NCI-H187 treated with DMSO at 0.1 percent for 48 hours (cell line): ENCODE measurements around the gene FOXL1.

ENCODE experiments used
- DNase-seq: peaks from one replicate; lab custom pipeline; 2025; lab: John Stamatoyannopoulos, UW

FOXL1 gene

DNA sequence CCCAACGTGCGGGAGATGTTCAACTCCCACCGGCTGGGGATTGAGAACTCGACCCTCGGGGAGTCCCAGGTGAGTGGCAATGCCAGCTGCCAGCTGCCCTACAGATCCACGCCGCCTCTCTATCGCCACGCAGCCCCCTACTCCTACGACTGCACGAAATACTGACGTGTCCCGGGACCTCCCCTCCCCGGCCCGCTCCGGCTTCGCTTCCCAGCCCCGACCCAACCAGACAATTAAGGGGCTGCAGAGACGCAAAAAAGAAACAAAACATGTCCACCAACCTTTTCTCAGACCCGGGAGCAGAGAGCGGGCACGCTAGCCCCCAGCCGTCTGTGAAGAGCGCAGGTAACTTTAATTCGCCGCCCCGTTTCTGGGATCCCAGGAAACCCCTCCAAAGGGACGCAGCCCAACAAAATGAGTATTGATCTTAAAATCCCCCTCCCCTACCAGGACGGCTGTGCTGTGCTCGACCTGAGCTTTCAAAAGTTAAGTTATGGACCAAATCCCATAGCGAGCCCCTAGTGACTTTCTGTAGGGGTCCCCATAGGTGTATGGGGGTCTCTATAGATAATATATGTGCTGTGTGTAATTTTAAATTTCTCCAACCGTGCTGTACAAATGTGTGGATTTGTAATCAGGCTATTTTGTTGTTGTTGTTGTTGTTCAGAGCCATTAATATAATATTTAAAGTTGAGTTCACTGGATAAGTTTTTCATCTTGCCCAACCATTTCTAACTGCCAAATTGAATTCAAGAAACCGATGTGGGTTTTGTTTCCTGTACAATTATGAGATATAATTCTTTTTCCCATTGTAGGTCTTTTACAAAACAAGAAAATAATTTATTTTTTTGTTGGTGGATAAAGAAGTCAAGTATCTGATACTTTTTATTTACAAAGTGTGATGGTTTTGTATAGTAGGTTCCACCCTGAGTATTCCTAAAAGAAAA lies 9.4 kb upstream of the FOXL1 start:
- no peak for DNase-seq

DNA sequence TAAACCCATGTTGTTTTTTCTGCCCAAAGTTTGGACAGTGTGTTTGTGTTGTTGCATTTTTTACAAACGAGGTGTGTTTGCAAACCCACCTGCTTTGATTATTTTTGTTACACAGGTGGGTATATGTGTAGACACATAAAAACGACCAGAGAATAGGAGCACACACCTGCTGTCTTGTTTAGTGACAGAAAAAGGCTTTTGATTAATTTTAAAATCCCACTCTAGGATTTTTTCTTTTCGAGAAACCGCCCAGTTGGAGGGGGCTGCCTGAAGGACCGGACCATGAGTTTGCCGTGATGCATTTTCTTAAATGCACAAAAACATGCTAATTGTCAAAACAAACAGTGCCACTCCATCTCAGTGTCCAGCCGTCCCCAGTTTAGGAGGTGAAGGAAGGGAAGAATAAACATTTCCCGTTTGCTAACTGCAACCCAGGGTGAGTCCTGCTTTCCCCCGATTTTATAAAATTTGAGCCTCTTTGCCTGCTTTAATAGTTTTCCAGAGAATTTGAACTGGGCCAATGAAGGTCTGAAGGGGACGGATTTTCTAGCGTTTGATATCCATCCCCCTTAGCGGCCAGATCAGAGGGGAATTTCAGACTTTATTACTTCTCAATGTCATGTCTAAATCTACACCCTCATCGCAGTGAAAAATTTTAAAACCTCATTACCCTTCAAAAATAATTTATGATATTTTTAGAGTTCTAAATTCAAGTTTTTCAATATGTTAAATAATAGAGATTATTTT lies 8.5 kb upstream of the FOXL1 start:
- no peak for DNase-seq

DNA sequence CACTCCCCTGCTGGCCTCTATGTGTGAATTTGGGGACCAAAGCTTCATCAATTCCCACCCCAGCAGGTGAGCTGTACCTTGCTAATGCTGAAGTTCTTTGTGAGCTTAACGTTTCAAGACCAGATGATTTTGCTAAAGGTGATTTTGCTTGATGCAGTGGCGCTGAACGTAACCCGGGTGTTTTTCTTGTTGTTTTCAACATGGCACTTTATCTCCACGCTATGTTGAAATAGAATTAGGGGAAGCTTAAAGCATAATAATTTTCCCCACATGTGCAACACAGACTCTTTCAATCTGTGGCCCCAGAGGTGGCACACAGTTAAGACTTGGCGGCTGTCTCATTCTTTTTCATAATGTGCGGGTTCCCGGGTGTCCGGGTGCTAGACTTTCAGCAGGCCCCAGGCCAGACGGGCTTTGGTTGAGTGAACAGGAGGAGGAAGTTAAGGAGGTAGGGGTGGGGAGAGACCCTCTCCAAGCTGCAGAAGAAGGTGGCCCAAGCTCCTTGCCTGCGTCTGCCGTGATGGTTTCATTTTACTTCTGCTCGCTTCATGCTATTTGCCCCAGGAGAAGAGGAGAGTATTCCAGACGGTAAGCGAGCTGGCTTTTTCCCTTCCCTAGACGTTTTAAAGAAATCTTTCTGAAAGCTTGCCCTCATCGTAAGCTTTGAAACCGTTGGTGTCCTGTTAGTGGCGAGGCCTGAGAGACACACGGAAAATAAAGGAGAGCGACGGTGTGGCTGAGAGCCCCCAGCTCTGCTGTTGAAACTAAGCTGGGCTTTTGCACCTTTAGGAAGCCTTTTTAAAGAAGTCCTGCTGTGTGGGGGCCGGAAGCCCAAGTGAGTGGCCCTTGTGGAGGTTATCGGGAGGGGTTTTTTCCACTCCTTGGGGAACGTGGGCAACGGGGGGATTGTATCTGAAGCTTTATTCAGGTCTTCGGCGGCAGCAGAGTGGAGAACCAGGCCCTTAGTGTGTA lies 7.5 kb upstream of the FOXL1 start:
- no peak for DNase-seq

DNA sequence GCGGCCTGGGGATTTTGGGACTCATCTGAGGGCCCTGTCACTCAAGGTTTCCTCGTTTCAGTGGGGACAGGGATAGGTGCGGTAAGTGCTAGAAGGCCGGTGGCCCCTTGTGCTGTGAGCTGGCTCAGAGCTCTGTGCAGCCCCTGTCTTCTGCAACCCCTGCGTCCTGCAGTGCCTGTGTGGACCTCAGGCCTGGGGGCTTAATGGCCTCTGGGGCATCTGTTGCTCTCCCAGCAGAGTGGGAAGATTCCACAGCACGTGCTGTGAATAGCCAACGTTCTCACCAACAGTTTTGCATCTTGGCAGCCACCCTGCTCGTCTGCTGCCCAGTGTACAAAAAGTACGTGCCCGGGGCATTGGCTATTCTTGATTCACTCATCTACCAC lies 6.8 kb upstream of the FOXL1 start:
- no peak for DNase-seq

DNA sequence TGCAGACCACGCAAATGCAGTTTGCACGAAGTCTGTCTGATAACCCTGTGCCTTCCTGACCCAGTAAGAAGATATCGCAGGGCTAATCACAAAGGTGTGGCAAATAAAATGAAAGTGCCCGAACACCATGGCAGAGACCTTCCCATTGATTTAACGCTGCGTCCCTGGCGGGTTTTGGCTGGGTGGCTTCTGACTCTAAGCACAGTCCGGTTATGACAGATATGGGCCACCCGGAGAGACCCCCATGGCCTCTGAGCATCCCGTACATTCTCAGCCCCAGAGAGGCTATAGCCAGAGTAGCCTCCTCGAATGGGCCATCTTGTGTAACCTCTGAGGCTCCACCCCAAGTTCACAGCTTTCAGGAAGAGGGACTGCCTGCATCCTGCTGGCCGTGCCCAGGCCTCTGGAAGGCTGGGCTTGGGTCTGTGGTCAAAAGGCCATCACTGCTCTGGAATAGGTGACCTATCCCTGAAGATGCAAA lies 6.3 kb upstream of the FOXL1 start:
- DNase-seq = no peak

DNA sequence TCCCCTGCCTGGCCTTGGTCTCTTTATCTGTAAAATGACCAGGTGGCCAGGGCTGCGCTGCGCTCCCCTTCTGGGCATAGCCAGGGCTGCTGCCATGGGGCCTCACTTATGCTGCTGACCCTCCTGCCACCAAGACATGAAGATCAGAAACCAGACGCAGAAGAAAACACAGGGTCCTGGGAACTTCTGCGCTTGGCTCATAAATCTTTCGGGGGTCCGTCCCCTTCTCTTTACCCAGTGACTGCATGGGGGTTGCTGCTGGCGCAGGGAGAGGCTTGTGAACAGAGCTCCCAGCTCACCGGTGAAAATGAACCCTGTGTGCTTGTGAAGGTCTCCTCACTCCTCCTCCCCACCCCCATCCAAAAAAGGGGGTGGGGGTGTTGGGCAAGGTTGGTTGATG lies 5.7 kb upstream of the FOXL1 start:
- DNase-seq = no peak

DNA sequence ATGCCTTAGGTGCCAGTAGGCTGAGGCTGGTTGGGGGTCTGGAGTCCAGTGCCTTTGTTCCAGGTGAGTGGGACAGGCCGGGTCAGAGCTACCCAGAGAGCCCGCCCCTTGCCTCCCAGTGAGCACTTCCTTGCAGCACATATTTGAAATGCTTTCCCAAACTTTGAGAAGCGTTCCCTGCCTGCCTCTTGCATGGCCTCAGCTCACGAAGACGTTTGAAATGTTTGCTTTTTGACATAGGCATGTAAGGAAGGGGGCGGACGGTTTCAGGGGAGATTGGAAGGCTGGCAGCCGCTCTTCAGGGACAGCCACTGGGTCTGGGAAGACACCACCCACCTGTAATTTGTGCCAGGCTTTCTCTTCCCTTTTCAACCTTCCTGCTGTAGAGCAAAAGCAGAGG lies 5.1 kb upstream of the FOXL1 start:
- no peak for DNase-seq

DNA sequence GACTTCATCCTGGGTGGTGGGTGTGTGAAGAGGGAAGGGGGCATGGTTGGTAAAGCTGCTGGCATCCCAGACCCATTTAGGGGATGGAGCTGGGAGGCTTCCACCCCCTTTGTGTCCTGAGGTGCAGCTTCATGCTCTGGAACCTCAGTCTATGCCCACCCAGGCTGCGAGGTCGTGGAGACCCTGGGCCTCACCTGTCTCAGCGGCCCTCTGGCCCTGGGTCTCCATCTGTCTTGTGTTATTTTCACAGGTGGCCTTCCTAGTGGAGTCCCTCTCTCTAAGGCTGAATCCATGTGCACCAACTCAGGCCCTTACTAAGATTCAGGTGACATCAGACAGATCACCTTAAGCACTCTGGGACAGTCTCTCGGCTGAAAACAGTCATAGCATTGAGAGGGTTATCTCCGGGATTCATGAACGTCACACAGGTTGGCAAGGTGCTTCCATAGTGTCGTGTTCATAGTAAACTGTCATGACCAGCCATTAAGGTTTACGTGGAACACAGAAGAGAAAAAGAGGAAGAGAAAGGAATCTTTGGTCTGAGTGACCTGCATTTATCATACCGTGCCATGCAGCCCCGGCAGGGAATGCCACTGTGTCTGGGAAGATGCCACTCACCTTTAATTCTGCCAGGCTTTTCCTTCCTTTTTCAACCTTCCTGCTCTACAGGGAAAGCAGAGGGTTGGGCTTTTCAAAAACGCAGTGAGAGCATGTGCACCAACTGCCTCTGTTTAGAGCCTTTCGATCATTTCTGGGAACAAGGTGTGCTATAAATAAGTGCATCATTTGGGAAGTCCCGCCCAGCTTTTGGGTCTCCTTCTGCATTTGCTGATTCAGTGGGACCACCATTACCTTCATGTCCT lies 4.5 kb upstream of the FOXL1 start:
- DNase-seq = no peak

DNA sequence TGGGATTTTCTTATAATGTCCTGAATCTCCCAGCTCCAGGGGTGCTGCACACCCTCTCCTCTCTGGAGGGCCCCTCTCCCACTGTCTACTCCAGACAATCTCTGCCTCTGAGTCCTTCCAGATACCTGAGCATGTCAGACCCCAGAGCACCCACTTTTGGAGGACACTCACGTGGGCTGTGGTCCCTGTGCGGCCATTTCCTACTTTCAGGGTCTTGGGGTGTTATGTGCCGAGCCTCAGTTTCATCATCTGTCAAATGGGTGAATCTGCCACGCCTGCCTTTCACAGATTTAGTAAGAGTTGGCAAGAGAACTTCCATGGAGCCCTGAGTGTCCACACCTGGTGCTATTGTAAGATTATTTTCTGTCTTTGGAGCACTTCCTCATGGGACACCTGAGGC lies 3.7 kb upstream of the FOXL1 start:
- DNase-seq = no peak

DNA sequence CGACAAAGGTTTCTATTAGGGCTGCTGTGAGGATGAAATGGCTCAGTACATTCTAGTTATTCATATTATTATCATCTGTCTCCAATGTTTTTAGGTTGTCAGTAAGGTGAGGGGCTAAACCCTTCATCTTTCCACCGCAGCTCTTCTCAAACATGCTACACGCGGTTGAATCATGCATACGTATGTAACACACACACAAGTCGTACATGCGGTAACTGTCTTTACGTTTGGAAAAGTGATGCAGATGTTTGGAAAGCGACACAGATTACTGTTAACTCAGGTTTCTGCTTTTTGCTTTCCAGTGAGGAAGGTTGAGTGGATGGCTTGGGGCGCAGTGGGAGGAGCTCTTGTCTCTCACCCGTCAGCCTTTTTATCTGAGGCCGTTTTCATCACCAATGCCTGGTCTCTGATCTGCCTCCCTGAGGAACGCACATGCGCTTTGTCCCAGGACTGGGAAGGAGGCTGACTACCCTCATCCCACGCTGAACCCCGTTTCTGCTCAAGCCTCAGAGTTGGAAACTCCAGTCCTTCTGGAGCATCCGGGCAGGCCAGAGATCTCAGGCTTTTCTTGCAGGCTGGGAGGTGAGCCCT lies 3.2 kb upstream of the FOXL1 start:
- no peak for DNase-seq

DNA sequence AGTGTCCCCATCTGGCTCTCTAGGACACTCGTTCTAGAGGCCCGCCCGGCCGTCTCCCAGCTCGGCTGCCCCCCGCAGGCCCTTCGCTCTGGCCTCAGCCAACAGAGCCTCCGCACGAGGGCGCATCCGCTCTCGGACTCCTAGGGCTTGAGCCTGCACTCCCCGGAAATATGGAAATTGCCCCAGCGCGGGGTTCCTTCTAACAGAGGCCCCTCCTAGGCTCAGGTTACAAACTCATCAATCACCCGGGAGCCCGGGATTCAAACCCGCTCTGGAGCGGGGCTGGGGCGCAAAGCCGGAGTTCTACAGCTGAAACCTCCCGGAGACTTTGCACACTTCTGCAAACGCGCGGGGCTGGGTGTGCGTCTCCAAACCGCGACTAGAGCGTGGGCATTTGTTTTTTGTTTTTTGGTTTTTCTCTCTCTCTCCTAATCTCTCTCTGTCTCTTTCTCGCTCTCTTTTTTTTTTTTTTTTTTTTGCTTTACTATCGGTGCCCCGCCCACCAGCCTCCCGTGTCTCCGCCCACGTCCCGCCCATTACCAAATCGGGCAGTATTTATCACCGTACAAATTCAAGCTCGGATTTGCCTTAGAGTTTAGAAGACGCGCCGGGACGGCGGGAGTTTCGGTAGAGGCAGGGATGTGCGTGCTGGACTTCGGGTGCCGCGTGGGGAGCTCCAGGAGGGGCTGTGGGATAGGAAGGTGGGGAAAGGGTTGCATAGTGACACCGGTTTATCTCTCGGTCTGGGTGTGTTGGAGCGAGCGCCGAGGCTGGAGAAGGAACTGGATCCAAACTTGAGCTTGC lies 2.4 kb upstream of the FOXL1 start:
- no peak for DNase-seq

DNA sequence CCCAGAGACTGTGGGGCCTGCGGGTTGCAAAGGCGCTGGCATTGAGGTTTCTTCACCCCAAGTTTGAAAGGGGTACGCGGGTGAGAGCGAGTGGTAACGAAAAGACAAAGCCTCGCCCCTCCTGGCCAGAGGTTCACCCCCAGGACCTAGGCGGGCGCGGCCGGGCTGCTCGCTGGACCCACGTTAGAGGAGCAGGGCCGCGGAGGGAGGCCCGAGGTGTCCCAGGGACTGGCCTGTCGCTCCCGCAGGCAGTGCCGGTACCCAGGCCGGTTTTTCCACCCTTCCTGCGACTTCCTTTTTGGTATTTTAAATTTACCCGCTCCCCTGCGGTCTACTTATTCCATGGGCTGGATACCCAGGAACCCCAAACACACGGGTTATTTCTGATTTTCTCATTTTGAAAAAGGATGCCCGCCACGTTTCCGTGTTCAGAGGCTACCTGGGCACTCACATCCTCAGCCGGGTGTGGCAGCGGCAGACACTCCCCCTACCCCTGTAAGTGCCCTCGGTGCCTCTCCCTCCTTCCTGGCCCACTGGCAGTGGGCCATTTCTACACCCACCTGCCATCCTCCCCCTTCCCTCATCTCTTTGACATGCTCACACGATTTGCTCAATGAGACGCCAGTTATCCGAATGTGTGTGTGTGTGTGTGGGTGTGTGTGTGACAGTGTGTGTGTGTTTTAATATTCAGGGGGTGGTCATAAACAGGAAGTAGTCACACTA lies 1.6 kb upstream of the FOXL1 start:
- DNase-seq = no peak

DNA sequence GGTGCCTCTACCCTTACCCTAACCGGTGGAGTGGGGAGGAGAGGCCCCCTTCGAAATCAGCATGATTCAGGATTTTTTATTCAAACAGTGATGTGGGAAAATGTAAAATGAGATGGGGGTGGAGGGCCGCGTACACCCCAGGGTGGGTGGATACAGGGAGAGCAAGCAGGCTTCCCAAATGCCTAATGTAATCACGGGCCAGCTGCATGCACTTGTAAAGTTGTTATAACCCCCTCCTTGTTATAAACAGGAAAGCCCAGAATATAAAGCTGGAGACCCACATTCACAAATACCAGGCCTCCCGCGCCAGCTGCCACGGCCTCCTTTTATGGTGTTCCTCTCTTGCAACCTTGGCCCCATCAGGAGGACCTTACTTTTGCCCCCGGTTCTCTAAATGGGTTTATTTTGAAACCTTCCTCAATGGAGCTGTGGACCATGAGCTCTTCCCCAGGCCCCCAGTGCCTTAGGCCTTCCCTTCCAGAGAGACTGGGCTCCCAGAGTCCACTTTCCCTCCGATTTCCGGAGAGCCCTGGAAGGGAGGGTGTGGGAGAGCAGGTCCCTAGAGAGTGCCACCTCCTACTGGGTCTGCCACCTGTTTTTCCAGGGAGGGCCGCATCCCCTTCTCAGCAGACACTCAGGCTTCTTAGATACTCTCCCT lies 906 bp upstream of the FOXL1 start:
- no peak for DNase-seq

DNA sequence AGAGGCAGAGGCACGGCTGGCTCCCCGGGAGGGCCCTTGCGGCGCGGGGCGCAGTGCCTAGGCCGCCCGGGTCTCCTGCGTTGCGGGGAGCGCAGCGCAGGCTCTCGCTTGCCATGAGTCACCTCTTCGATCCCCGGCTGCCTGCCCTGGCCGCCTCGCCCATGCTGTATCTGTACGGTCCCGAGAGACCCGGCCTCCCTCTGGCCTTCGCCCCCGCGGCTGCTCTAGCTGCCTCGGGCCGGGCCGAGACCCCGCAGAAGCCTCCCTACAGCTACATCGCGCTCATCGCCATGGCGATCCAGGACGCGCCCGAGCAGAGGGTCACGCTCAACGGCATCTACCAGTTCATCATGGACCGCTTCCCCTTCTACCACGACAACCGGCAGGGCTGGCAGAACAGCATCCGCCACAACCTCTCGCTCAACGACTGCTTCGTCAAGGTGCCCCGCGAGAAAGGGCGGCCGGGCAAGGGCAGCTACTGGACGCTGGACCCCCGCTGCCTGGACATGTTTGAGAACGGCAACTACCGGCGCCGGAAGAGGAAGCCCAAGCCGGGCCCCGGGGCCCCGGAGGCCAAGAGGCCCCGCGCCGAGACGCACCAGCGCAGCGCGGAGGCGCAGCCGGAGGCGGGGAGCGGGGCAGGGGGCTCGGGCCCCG lies 390 bp downstream of the FOXL1 start:
- no peak for DNase-seq

DNA sequence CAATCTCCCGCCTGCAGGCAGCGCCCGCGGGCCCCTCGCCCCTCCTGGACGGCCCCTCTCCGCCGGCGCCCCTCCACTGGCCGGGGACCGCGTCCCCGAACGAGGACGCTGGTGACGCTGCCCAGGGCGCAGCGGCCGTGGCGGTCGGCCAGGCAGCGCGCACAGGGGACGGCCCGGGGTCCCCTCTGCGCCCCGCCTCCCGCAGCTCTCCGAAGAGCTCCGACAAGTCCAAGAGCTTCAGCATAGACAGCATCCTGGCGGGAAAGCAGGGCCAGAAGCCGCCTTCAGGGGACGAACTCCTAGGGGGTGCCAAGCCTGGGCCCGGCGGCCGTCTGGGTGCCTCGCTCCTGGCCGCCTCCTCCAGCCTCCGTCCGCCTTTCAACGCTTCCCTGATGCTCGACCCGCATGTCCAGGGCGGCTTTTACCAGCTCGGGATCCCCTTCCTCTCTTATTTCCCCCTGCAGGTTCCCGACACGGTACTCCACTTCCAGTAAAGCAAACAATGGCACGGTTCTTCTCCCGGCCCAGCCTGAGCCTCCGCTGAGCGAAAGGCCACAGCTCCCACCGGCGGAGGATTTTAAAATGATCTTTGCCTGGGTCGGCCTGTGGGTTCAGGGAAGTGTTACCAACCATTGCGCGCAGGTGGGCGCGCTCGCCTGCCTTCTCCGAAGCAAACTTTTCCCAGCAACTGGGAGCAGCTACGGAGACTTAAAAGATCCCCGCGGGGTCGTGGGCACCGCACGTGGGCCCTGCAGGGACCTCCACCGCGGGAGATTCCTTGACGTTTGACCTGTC lies 1.1 kb downstream of the FOXL1 start:
- DNase-seq = no peak

DNA sequence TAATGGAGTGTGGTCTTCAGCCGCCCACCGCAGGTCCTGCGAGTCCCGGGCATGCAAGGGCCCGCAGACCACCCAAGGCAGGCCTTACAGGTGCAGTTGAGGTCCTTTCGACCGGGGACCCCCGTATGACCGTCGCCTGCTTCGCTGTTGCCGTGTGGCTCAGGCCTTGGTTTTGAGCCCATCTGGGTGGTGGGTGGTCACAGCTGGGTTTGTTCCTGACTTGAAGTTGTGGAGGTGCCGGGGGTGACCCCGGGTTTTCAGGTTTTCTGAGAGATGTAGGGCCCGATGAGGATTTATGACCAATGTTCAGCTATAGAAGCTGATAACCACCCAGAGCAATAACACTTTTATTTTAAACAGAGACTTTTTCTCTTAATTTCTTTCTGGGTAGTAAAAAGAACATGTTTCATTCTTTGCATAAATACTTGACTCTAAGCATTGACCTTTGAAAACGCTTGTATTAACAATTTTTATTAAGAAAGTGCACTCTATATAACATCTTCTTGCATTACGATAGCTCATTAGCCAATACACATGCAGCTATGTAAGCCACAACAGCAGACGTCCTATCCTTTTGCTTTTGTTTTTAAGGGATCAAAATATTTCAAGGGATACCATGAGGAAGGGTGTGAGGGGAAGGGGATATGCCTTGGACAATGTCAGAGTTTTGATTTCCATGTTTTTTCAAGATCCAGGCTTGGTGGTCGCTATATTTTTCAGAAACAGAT lies 1.9 kb downstream of the FOXL1 start:
- DNase-seq = no peak

DNA sequence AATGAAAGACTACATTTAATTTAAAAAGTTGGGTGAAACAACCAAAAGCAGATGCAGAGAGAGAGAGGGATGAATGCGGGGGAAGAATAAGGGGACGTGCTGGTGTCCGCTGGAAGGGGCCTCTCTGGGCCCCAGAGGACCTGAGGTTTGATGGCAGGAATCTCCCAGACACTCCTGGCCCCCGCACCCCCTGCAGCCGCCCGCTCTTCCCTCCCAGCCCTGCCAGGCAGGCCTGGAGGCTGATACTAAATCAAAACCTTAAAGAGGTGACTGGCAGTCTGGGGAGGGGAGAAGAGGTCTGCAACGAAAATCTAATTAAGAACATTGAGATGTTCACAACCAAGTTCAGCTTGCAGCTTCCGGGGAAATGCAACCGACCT lies 2.4 kb downstream of the FOXL1 start:
- DNase-seq = no peak
